Karpas-422 (cell line): ENCODE data around the gene EPN2. TPM values are rescaled to one million over a fixed set of nuclear protein-coding genes. Genes with fewer than 3 reads are reported as not detected.

Experiments
- DNase-seq: peaks from one replicate; pipeline ENCODE4 v3.0.0-alpha.2; 2015
- H2AFZ ChIP-seq: fragments of 200-600 bp; sonication (generic); 2 replicates; pipeline ENCODE4 v1.6.1; 2014; ENCODE audit warnings: antibody characterized with exemption, low read length, mixed read lengths
- H3K27ac ChIP-seq: fragments of 200-600 bp; sonication (generic); 2 replicates; pipeline ENCODE4 v1.5.1; 2014; ENCODE audit warnings: mild to moderate bottlenecking, low read length, moderate library complexity
- H3K27me3 ChIP-seq: fragments of 200-600 bp; sonication (generic); 2 replicates; pipeline ENCODE4 v1.6.1; 2014; ENCODE audit warnings: low read length, mixed read lengths
- H3K36me3 ChIP-seq: fragments of 200-600 bp; sonication (generic); 2 replicates; pipeline ENCODE4 v1.6.1; 2014; ENCODE audit warnings: low read length, mixed read lengths; ENCODE audit not compliant: insufficient read depth
- H3K4me1 ChIP-seq: fragments of 200-600 bp; sonication (generic); 2 replicates; pipeline ENCODE4 v1.6.1; 2014; ENCODE audit warnings: mild to moderate bottlenecking, low read length, mixed read lengths
- H3K4me2 ChIP-seq: fragments of 200-600 bp; sonication (generic); 2 replicates; pipeline ENCODE4 v1.6.1; 2014; ENCODE audit warnings: low read length, low read depth, mild to moderate bottlenecking; ENCODE audit not compliant: poor library complexity, severe bottlenecking
- H3K4me3 ChIP-seq: fragments of 200-600 bp; sonication (generic); 2 replicates; pipeline ENCODE4 v1.5.1; 2014; ENCODE audit warnings: mild to moderate bottlenecking, antibody characterized with exemption, low read length, mixed read lengths
- H3K79me2 ChIP-seq: fragments of 200-600 bp; sonication (generic); 2 replicates; pipeline ENCODE4 v1.6.1; 2014; ENCODE audit warnings: mild to moderate bottlenecking, low read length, mixed read lengths
- H3K9ac ChIP-seq: fragments of 200-600 bp; sonication (generic); 2 replicates; pipeline ENCODE4 v1.6.0; 2014; ENCODE audit warnings: low read length
- H3K9me2 ChIP-seq: fragments of 200-600 bp; sonication (generic), shearing (Covaris generic); replicated peaks from 2 replicates; pipeline ENCODE4 v1.6.0; 2014; ENCODE audit warnings: mild to moderate bottlenecking, low read length, moderate library complexity; ENCODE audit not compliant: insufficient read depth
- H3K9me3 ChIP-seq: fragments of 300-700, 200-600 bp; sonication (generic); 2 replicates; pipeline ENCODE4 v1.6.1; 2014; ENCODE audit warnings: low read length, mixed read lengths
- H4K20me1 ChIP-seq: fragments of 200-600 bp; sonication (generic); 2 replicates; pipeline ENCODE4 v1.6.1; 2014; ENCODE audit warnings: mild to moderate bottlenecking, antibody characterized with exemption, low read length, low read depth; ENCODE audit not compliant: insufficient read depth
- total RNA-seq: library from RNA; depleted of rRNA; stranded (reverse); fragments of >200 nt; shearing (Covaris generic); gene quantifications from 2 replicates; pipeline ENCODE4 v1.2.3, GENCODE V29; 2014; ENCODE audit warnings: low replicate concordance

EPN2 gene
- total RNA-seq, 1 experiment from 2014 or later, result 17.6 TPM

- Histone ChIP-seq H2AFZ (no peak overlapping the region), H3K4me2 (no peak overlapping the region), H3K79me2 (no peaks in the 10 kb centered on the region), H3K9me2 (no peaks in the 10 kb centered on the region), H3K9me3 (peaks cover 3% of the 10 kb centered on the region; the same call in 1 of the 2 replicates), H3K9ac (no peak overlapping the region), H4K20me1 (peaks cover 38% of the 10 kb centered on the region), H3K27me3 (no peaks in the 10 kb centered on the region), H3K27ac (no peak overlapping the region), H3K4me3 (no peak overlapping the region), H3K36me3 (no peaks in the 10 kb centered on the region), H3K4me1 (no peaks in the 10 kb centered on the region)
- DNase-seq, result no peak
These were observed 18.1 kb downstream of the EPN2 start for GRCh38 chr17:19255279-19255678.

- Histone ChIP-seq H4K20me1 (peaks cover 55% of the 10 kb centered on the region), H3K36me3 (no peaks in the 10 kb centered on the region), H3K9me3 (no peaks in the 10 kb centered on the region), H3K27ac (no peak overlapping the region), H3K9ac (no peak overlapping the region), H3K9me2 (no peaks in the 10 kb centered on the region), H3K4me2 (no peak overlapping the region), H3K4me1 (no peaks in the 10 kb centered on the region), H3K27me3 (no peaks in the 10 kb centered on the region), H3K4me3 (no peak overlapping the region), H2AFZ (no peak overlapping the region), H3K79me2 (no peaks in the 10 kb centered on the region)
- DNase-seq, result no peak
These were observed 21.2 kb downstream of the EPN2 start for GRCh38 chr17:19258371-19258770.

GRCh38 chr17:19260958-19261357 lies 23.8 kb downstream of the EPN2 start:
- Histone ChIP-seq H3K27me3 (no peaks in the 10 kb centered on the region), H3K9me3 (no peaks in the 10 kb centered on the region), H3K27ac (no peak overlapping the region), H3K9ac (no peak overlapping the region), H3K79me2 (no peaks in the 10 kb centered on the region), H2AFZ (no peak overlapping the region), H3K4me3 (no peak overlapping the region), H3K4me1 (no peaks in the 10 kb centered on the region), H3K9me2 (no peaks in the 10 kb centered on the region), H3K4me2 (no peak overlapping the region), H3K36me3 (no peaks in the 10 kb centered on the region), H4K20me1 (peaks cover 68% of the 10 kb centered on the region)
- peak; percentile 48 for DNase-seq

- Histone ChIP-seq H3K9ac (no peak overlapping the region), H3K9me2 (no peaks in the 10 kb centered on the region), H4K20me1 (peaks cover 67% of the 10 kb centered on the region), H3K79me2 (no peaks in the 10 kb centered on the region), H3K4me1 (no peaks in the 10 kb centered on the region), H2AFZ (no peak overlapping the region), H3K4me3 (no peak overlapping the region), H3K9me3 (no peaks in the 10 kb centered on the region), H3K36me3 (no peaks in the 10 kb centered on the region), H3K4me2 (no peak overlapping the region), H3K27me3 (no peaks in the 10 kb centered on the region), H3K27ac (no peak overlapping the region)
- DNase-seq, result no peak
These were observed 24.3 kb downstream of the EPN2 start for GRCh38 chr17:19261426-19261825.

GRCh38 chr17:19262650-19263631 lies 25.8 kb downstream of the EPN2 start:
- H4K20me1 ChIP-seq, result peaks cover 58% of the 10 kb centered on the region
- no peak overlapping the region for H3K27ac ChIP-seq
- H3K36me3 ChIP-seq, result no peaks in the 10 kb centered on the region
- H3K4me1 ChIP-seq, result no peaks in the 10 kb centered on the region
- DNase-seq, result no peak
- H3K4me2 ChIP-seq, result no peak overlapping the region
- H3K9me3 ChIP-seq, result no peaks in the 10 kb centered on the region
- no peak overlapping the region for H2AFZ ChIP-seq
- no peaks in the 10 kb centered on the region for H3K9me2 ChIP-seq
- no peak overlapping the region for H3K4me3 ChIP-seq
- H3K27me3 ChIP-seq, result no peaks in the 10 kb centered on the region
- no peak overlapping the region for H3K9ac ChIP-seq
- no peaks in the 10 kb centered on the region for H3K79me2 ChIP-seq

GRCh38 chr17:19263641-19264051 lies 26.5 kb downstream of the EPN2 start:
- Histone ChIP-seq H3K27me3 (no peaks in the 10 kb centered on the region), H3K9me3 (no peaks in the 10 kb centered on the region), H3K36me3 (no peaks in the 10 kb centered on the region), H3K9me2 (no peaks in the 10 kb centered on the region), H2AFZ (no peak overlapping the region), H3K79me2 (no peaks in the 10 kb centered on the region), H3K4me3 (no peak overlapping the region), H3K9ac (no peak overlapping the region), H3K4me1 (no peaks in the 10 kb centered on the region), H4K20me1 (peaks cover 56% of the 10 kb centered on the region), H3K4me2 (no peak overlapping the region), H3K27ac (no peak overlapping the region)
- no peak for DNase-seq

- Histone ChIP-seq H3K9me3 (no peaks in the 10 kb centered on the region), H3K9ac (no peak overlapping the region), H3K27ac (no peak overlapping the region), H3K4me1 (peaks cover 4% of the 10 kb centered on the region; the same call in 1 of the 2 replicates), H3K4me3 (no peak overlapping the region), H4K20me1 (peaks cover 60% of the 10 kb centered on the region), H3K79me2 (no peaks in the 10 kb centered on the region), H2AFZ (no peak overlapping the region), H3K27me3 (no peaks in the 10 kb centered on the region), H3K9me2 (no peaks in the 10 kb centered on the region), H3K36me3 (no peaks in the 10 kb centered on the region), H3K4me2 (no peak overlapping the region)
- no peak for DNase-seq
These were observed 27.1 kb downstream of the EPN2 start for GRCh38 chr17:19264268-19264667.

- no peaks in the 10 kb centered on the region for H3K9me2 ChIP-seq
- H4K20me1 ChIP-seq, result peaks cover 61% of the 10 kb centered on the region
- no peaks in the 10 kb centered on the region for H3K36me3 ChIP-seq
- H3K79me2 ChIP-seq, result no peaks in the 10 kb centered on the region
- no peak overlapping the region for H3K27ac ChIP-seq
- H2AFZ ChIP-seq, result no peak overlapping the region
- no peaks in the 10 kb centered on the region for H3K9me3 ChIP-seq
- H3K9ac ChIP-seq, result no peak overlapping the region
- peaks cover 4% of the 10 kb centered on the region; the same call in 1 of the 2 replicates for H3K4me1 ChIP-seq
- H3K27me3 ChIP-seq, result no peaks in the 10 kb centered on the region
- no peak overlapping the region for H3K4me2 ChIP-seq
- H3K4me3 ChIP-seq, result no peak overlapping the region
- no peak for DNase-seq
These were observed 27.5 kb downstream of the EPN2 start for GRCh38 chr17:19264681-19265080.
